ENCODE data around the gene KIZ. TPM values are rescaled to one million over a fixed set of nuclear protein-coding genes. Genes with fewer than 3 reads are reported as not detected.

The KIZ gene
- total RNA-seq, 2 experiments from 2014 or later: 31.1 to 33.8 TPM

GRCh38 chr20:21209668-21210067, 83.8 kb downstream of the KIZ start:
- peaks cover 12% of the 10 kb centered on the region for H3K36me3 ChIP-seq (ENCODE audit: insufficient read depth, low read length)
- peaks cover 47% of the 10 kb centered on the region for H3K36me3 Mint-ChIP-seq (ENCODE audit: low read depth)
- intact Hi-C loops (cut with DNase I, micrococcal nuclease): no loop called here
- no peak overlapping the region for H3K27ac Mint-ChIP-seq
- H3K4me1 Mint-ChIP-seq (ENCODE audit: low read depth): no peaks in the 10 kb centered on the region
- ChIA-PET POLR2A (no interaction called here), CTCF (no interaction called here)
- H3K9me3 Mint-ChIP-seq: no peaks in the 10 kb centered on the region
- H3K27me3 ChIP-seq (ENCODE audit: control insufficient read depth in 1 of 2, insufficient read depth in 2 of 2, low read length in 2 of 2): no peaks in the 10 kb centered on the region
- no peak for TF ChIP-seq CTCF (IDR thresholded peaks at IDR 0.05)
- H3K4me3 ChIP-seq (ENCODE audit: low read length): no peak overlapping the region
- ATAC-seq (ENCODE audit: poor library complexity) (no peak), DNase-seq (no peak)
- H3K9me3 ChIP-seq (ENCODE audit: control insufficient read depth in 1 of 2, insufficient read depth in 1 of 2, low read length in 2 of 2): no peaks in the 10 kb centered on the region
- no peaks in the 10 kb centered on the region for H3K4me1 ChIP-seq (ENCODE audit: insufficient read depth, low read length)
- no peak overlapping the region for H3K27ac ChIP-seq (ENCODE audit: low read depth in 1 of 2, low read length in 2 of 2)
- no peaks in the 10 kb centered on the region for H3K27me3 Mint-ChIP-seq
- H3K4me3 Mint-ChIP-seq: no peak overlapping the region

GRCh38 chr20:21213691-21214090, 87.8 kb downstream of the KIZ start:
- Histone ChIP-seq H3K36me3 (ENCODE audit: insufficient read depth, low read length) (peaks cover 9% of the 10 kb centered on the region), H3K27me3 (ENCODE audit: control insufficient read depth in 1 of 2, insufficient read depth in 2 of 2, low read length in 2 of 2) (no peaks in the 10 kb centered on the region), H3K4me1 (ENCODE audit: insufficient read depth, low read length) (no peaks in the 10 kb centered on the region), H3K9me3 (ENCODE audit: control insufficient read depth in 1 of 2, insufficient read depth in 1 of 2, low read length in 2 of 2) (no peaks in the 10 kb centered on the region), H3K4me3 (ENCODE audit: low read length) (no peak overlapping the region), H3K27ac (ENCODE audit: low read depth in 1 of 2, low read length in 2 of 2) (no peak overlapping the region)
- no peaks in the 10 kb centered on the region for H3K4me1 Mint-ChIP-seq (ENCODE audit: low read depth)
- ChIA-PET CTCF (no interaction called here), POLR2A (no interaction called here)
- no peak for TF ChIP-seq CTCF (IDR thresholded peaks at IDR 0.05)
- no peak overlapping the region for H3K4me3 Mint-ChIP-seq
- intact Hi-C loops (cut with DNase I, micrococcal nuclease): no loop called here
- DNase-seq (no peak), ATAC-seq (ENCODE audit: poor library complexity) (no peak)
- no peak overlapping the region for H3K27ac Mint-ChIP-seq
- no peaks in the 10 kb centered on the region for H3K9me3 Mint-ChIP-seq
- no peaks in the 10 kb centered on the region for H3K27me3 Mint-ChIP-seq
- H3K36me3 Mint-ChIP-seq (ENCODE audit: low read depth): peaks cover 38% of the 10 kb centered on the region

DNA sequence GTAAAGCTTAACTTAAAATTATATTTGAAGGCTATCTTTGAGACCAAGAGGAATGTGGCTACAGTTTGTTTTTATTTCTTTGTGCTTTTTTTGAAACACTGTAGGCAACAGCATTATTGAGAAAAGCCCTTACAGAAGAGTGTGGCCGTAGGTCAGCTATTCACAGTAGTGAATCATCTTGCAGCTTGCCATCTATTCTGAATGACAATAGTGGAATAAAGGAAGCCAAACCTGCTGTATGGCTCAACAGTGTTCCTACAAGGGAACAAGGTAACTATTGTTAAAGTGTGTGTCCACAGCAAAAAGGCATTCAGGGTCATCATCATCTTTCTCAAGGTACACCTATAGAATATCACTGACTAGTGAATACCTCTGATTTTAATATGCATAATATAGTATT, 88.5 kb downstream of the KIZ start:
- Mint-ChIP-seq H3K27ac (no peak overlapping the region), H3K27me3 (no peaks in the 10 kb centered on the region), H3K36me3 (ENCODE audit: low read depth) (peaks cover 31% of the 10 kb centered on the region), H3K4me3 (no peak overlapping the region), H3K9me3 (no peaks in the 10 kb centered on the region), H3K4me1 (ENCODE audit: low read depth) (no peaks in the 10 kb centered on the region)
- DNase-seq (no peak), ATAC-seq (ENCODE audit: poor library complexity) (no peak)
- no peaks in the 10 kb centered on the region for H3K4me1 ChIP-seq (ENCODE audit: insufficient read depth, low read length)
- ChIA-PET POLR2A (no interaction called here), CTCF (no interaction called here)
- no peak overlapping the region for H3K27ac ChIP-seq (ENCODE audit: low read depth in 1 of 2, low read length in 2 of 2)
- no peaks in the 10 kb centered on the region for H3K27me3 ChIP-seq (ENCODE audit: control insufficient read depth in 1 of 2, insufficient read depth in 2 of 2, low read length in 2 of 2)
- H3K36me3 ChIP-seq (ENCODE audit: insufficient read depth, low read length): peaks cover 9% of the 10 kb centered on the region
- H3K9me3 ChIP-seq (ENCODE audit: control insufficient read depth in 1 of 2, insufficient read depth in 1 of 2, low read length in 2 of 2): no peaks in the 10 kb centered on the region
- TF ChIP-seq CTCF (IDR thresholded peaks at IDR 0.05): no peak
- no peak overlapping the region for H3K4me3 ChIP-seq (ENCODE audit: low read length)
- intact Hi-C loops (cut with DNase I, micrococcal nuclease): no loop called here
